Measurements from ENCODE around the gene LFNG. TPM values are rescaled to one million over a fixed set of nuclear protein-coding genes. Genes with fewer than 3 reads are reported as not detected.

Gene LFNG
- total and polyA plus RNA-seq, 2 of the 13 experiments (the other 11 are each of a cell fraction or from before 2014, with no cell fraction given) = 0.44 to 1.5 TPM

GRCh38 chr7:2512179-2512661, 7.4 kb upstream of the LFNG start:
- BruUV-seq (replicated peaks) = no TSS peak
- peak overlapping the region; percentile 83 for H3K4me2 ChIP-seq (ENCODE audit: low read depth, low read length)
- H3K9ac ChIP-seq (ENCODE audit: insufficient read depth, low read depth, low read length) = no peak overlapping the region
- H3K79me2 ChIP-seq (ENCODE audit: insufficient read depth, low read length) = no peaks in the 10 kb centered on the region
- H3K27me3 ChIP-seq (ENCODE audit: control insufficient read depth in 1 of 2, insufficient read depth in 2 of 2, low read length in 2 of 2) = peaks cover 12 to 84% of the 10 kb centered on the region in 2 experiments; a peak in 4 of 5 replicates
- in situ Hi-C loops (cut with HindIII; ENCODE audit: extremely low pct_ligation_motif_present, low pct_unique_long_range_greater_than_20kb) = no loop called here
- TF ChIP-seq ZNF883 (CRISPR knock-in tag; IDR thresholded peaks at IDR 0.05; ENCODE audit: not compliant biosample characterization) = peak; percentile 9
- no peak for TF ChIP-seq DMTF1 (CRISPR knock-in tag; IDR thresholded peaks at IDR 0.05)
- H3K4me1 ChIP-seq (ENCODE audit: insufficient read depth, low read length) = peaks cover 84% of the 10 kb centered on the region
- H3K27ac ChIP-seq (ENCODE audit: extremely low read length, insufficient read depth, low read length) = no peak overlapping the region
- no peak overlapping the region for H2AFZ ChIP-seq (ENCODE audit: low read length)
- ChIA-PET POLR2A (no interaction called here), CTCF (ENCODE audit: low intra/inter-chr PET ratio, low total read pairs) (no interaction called here)
- H3K4me3 ChIP-seq (replicated peaks in 1 of 3; ENCODE audit: insufficient read depth in 1 of 3, low read depth in 2 of 3, low read length in 3 of 3) = peak overlapping the region in 1 of 3 experiments; percentile 71; a peak in 1 of 6 replicates
- WGBS (ENCODE audit: low lambda C conversion rate) = 0% methylated on average over 2 of the region's 12 CpGs
- peak; percentile 1; the same call in 1 of the 3 replicates for ATAC-seq
- no peaks in the 10 kb centered on the region for H4K20me1 ChIP-seq (ENCODE audit: insufficient read depth, low read length)
- H3K36me3 ChIP-seq (replicated peaks in 1 of 2; ENCODE audit: control insufficient read depth in 1 of 2, insufficient read depth in 2 of 2, low read length in 2 of 2) = no peaks in the 10 kb centered on the region
- no peaks in the 10 kb centered on the region for H3K9me3 ChIP-seq (ENCODE audit: low read length)
- FAIRE-seq = no peak
- intact Hi-C loops (cut with micrococcal nuclease; ENCODE audit: unreplicated experiment) = no loop called here
- no peak for DNase-seq (ENCODE audit: low spot score)

GRCh38 chr7:2512713-2513112, 6.9 kb upstream of the LFNG start:
- Histone ChIP-seq H3K9me3 (ENCODE audit: low read length) (no peaks in the 10 kb centered on the region), H3K4me2 (ENCODE audit: low read depth, low read length) (no peak overlapping the region), H3K4me1 (ENCODE audit: insufficient read depth, low read length) (peaks cover 83% of the 10 kb centered on the region), H3K4me3 (replicated peaks in 1 of 3; ENCODE audit: insufficient read depth in 1 of 3, low read depth in 2 of 3, low read length in 3 of 3) (no peak overlapping the region), H3K36me3 (replicated peaks in 1 of 2; ENCODE audit: control insufficient read depth in 1 of 2, insufficient read depth in 2 of 2, low read length in 2 of 2) (no peaks in the 10 kb centered on the region), H2AFZ (ENCODE audit: low read length) (no peak overlapping the region), H4K20me1 (ENCODE audit: insufficient read depth, low read length) (no peaks in the 10 kb centered on the region), H3K27ac (ENCODE audit: extremely low read length, insufficient read depth, low read length) (no peak overlapping the region), H3K79me2 (ENCODE audit: insufficient read depth, low read length) (no peaks in the 10 kb centered on the region), H3K27me3 (ENCODE audit: control insufficient read depth in 1 of 2, insufficient read depth in 2 of 2, low read length in 2 of 2) (peaks cover 9 to 84% of the 10 kb centered on the region in 2 experiments; a peak in 4 of 5 replicates), H3K9ac (ENCODE audit: insufficient read depth, low read depth, low read length) (no peak overlapping the region)
- in situ Hi-C loops (cut with HindIII; ENCODE audit: extremely low pct_ligation_motif_present, low pct_unique_long_range_greater_than_20kb) = no loop called here
- 23% methylated on average over 3 of the region's 3 CpGs for WGBS (ENCODE audit: low lambda C conversion rate)
- no peak for ATAC-seq
- ChIA-PET POLR2A (no interaction called here), CTCF (ENCODE audit: low intra/inter-chr PET ratio, low total read pairs) (no interaction called here)
- no peak for FAIRE-seq
- intact Hi-C loops (cut with micrococcal nuclease; ENCODE audit: unreplicated experiment) = no loop called here
- no TSS peak for BruUV-seq (replicated peaks)
- no peak for DNase-seq (ENCODE audit: low spot score)
- TF ChIP-seq ZNF549 (CRISPR knock-in tag; IDR thresholded peaks at IDR 0.05) (no peak), CENPX (CRISPR knock-in tag; IDR thresholded peaks at IDR 0.05) (no peak), ZIK1 (CRISPR knock-in tag; IDR thresholded peaks at IDR 0.05; ENCODE audit: borderline replicate concordance, low read depth) (no peak), ATF4 (CRISPR knock-in tag; IDR thresholded peaks at IDR 0.05) (no peak), ZNF574 (CRISPR knock-in tag; IDR thresholded peaks at IDR 0.05) (no peak), TFE3 (CRISPR knock-in tag; IDR thresholded peaks at IDR 0.05) (no peak), RORA (CRISPR knock-in tag; IDR thresholded peaks at IDR 0.05) (no peak), HCFC1 (IDR thresholded peaks at IDR 0.05; ENCODE audit: low read depth, low read length) (no peak)

Data from HepG2 (cell line).